DND-41 (cell line): ENCODE data around the gene MAPKAPK3.

ENCODE experiments used
- ATAC-seq: fragments of 200-7000 bp; cut with Tn5 transposase; 3 replicates; pipeline ENCODE4 v1.9.1; 2021; ENCODE audit warnings: low read depth; ENCODE audit not compliant: insufficient read depth
- DNase-seq: peaks from one replicate; pipeline ENCODE4 v3.0.0-alpha.2; 2020
- H2AFZ ChIP-seq: 2 replicates; pipeline ENCODE4 v1.6.0; 2012; ENCODE audit warnings: low read depth, low read length
- H3K27ac ChIP-seq: 2 replicates; pipeline ENCODE4 v1.5.1; 2012; ENCODE audit warnings: low read length, inconsistent platforms
- H3K27me3 ChIP-seq: fragments of 200-600 bp; sonication (generic); 2 replicates; pipeline ENCODE4 v1.6.0; 2012; ENCODE audit warnings: low read length, mild to moderate bottlenecking, inconsistent platforms; ENCODE audit not compliant: insufficient read depth, poor library complexity
- H3K36me3 ChIP-seq: 2 replicates; pipeline ENCODE4 v1.5.1; 2012; ENCODE audit warnings: low read length, inconsistent platforms; ENCODE audit not compliant: insufficient read depth
- H3K4me1 ChIP-seq: 2 replicates; pipeline ENCODE4 v1.5.1; 2012; ENCODE audit warnings: mild to moderate bottlenecking, low read length; ENCODE audit not compliant: insufficient read depth
- H3K4me2 ChIP-seq: 2 replicates; pipeline ENCODE4 v1.6.0; 2012; ENCODE audit warnings: mild to moderate bottlenecking, moderate library complexity, low read length, inconsistent platforms; ENCODE audit not compliant: insufficient read depth
- H3K4me3 ChIP-seq, 2 experiments: fragments of 200-600 bp in 1 of 2; shearing (Covaris generic) in 1 of 2; 2 replicates each; pipeline ENCODE4 v1.5.1; 2012 to 2016; ENCODE audit warnings: inconsistent platforms in 2 of 2, low read length in 2 of 2, mild to moderate bottlenecking in 2 of 2, low read depth in 1 of 2, moderate library complexity in 1 of 2
- H3K79me2 ChIP-seq: 2 replicates; pipeline ENCODE4 v1.6.0; 2012; ENCODE audit warnings: low read length, inconsistent platforms; ENCODE audit not compliant: insufficient read depth
- H3K9ac ChIP-seq: 2 replicates; pipeline ENCODE4 v1.6.0; 2012; ENCODE audit warnings: low read depth, mild to moderate bottlenecking, inconsistent platforms, low read length, moderate library complexity
- H3K9me3 ChIP-seq: 2 replicates; pipeline ENCODE4 v1.5.1; 2012; ENCODE audit warnings: low read length, moderate library complexity, mild to moderate bottlenecking, inconsistent platforms; ENCODE audit not compliant: insufficient read depth, severe bottlenecking
- H4K20me1 ChIP-seq: 2 replicates; pipeline ENCODE4 v1.6.0; 2012; ENCODE audit warnings: low read length; ENCODE audit not compliant: insufficient read depth
- CTCF ChIP-seq: IDR thresholded peaks from 2 replicates; pipeline ENCODE4 v1.5.1; 2012; ENCODE audit warnings: borderline replicate concordance, low read length, moderate library complexity, mild to moderate bottlenecking; ENCODE audit not compliant: poor library complexity, severe bottlenecking; ENCODE audit errors: extremely low read depth
- EZH2 ChIP-seq: IDR thresholded peaks from 3 replicates; pipeline ENCODE4 v1.6.1; 2012; ENCODE audit warnings: borderline replicate concordance, low read depth, mild to moderate bottlenecking, moderate library complexity, low read length, inconsistent platforms; ENCODE audit not compliant: severe bottlenecking

MAPKAPK3 gene

GRCh38 chr3:50626401-50626800 lies 9.4 kb downstream of the MAPKAPK3 start:
- Histone ChIP-seq H3K9me3 (no peaks in the 10 kb centered on the region), H3K9ac (peak overlapping the region; percentile 56), H3K36me3 (peaks cover 93% of the 10 kb centered on the region), H3K27me3 (no peaks in the 10 kb centered on the region), H3K27ac (peak overlapping the region; percentile 98), H3K79me2 (peaks cover 100% of the 10 kb centered on the region), H3K4me2 (peak overlapping the region; percentile 56), H2AFZ (no peak overlapping the region), H3K4me3 (peak overlapping the region in 1 of 2 experiments; percentile 9; a peak in 1 of 4 replicates), H4K20me1 (peaks cover 62% of the 10 kb centered on the region), H3K4me1 (peaks cover 100% of the 10 kb centered on the region)
- TF ChIP-seq EZH2, result no peak
- peak; percentile 50 for TF ChIP-seq CTCF
- ATAC-seq, result peak; percentile 64
- DNase-seq, result peak; percentile 86

GRCh38 chr3:50627407-50628051 lies 10.6 kb downstream of the MAPKAPK3 start:
- H3K27me3 ChIP-seq, result no peaks in the 10 kb centered on the region
- no peaks in the 10 kb centered on the region for H3K9me3 ChIP-seq
- H3K4me3 ChIP-seq, result no peak overlapping the region
- peak overlapping the region; percentile 56; the same call in 1 of the 2 replicates for H3K4me2 ChIP-seq
- ATAC-seq (no peak), DNase-seq (peak; percentile 43)
- H2AFZ ChIP-seq, result no peak overlapping the region
- H3K36me3 ChIP-seq, result peaks cover 93% of the 10 kb centered on the region
- peak overlapping the region; percentile 98 for H3K27ac ChIP-seq
- peaks cover 73% of the 10 kb centered on the region for H4K20me1 ChIP-seq
- no peak for TF ChIP-seq EZH2
- TF ChIP-seq CTCF, result peak; percentile 54
- peaks cover 100% of the 10 kb centered on the region for H3K79me2 ChIP-seq
- peaks cover 95% of the 10 kb centered on the region for H3K4me1 ChIP-seq
- H3K9ac ChIP-seq, result peak overlapping the region; percentile 56; the same call in 1 of the 2 replicates

DNA sequence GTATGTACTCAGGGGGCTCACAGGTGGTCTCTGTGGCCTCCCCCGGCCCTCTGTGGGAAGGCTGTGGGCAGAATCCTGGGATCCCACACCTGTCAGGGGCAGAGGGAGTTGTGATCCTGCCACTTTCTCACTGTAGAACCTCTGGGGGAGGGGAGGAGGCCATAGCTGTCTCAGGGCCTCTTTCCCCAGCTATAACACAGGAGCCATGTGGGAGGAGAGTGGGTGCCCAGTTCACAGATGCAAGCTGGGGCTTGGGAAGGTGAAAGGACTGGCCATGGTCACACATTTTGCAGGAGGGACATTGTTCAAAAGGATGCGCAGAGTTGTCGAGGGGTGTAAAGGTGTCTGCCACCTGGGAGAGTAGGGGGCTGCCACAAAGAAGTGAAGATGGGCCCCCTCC lies 11.7 kb downstream of the MAPKAPK3 start:
- DNase-seq (peak; percentile 31), ATAC-seq (no peak)
- no peaks in the 10 kb centered on the region for H3K27me3 ChIP-seq
- H3K4me1 ChIP-seq, result peaks cover 91% of the 10 kb centered on the region
- no peaks in the 10 kb centered on the region for H3K9me3 ChIP-seq
- no peak overlapping the region for H3K9ac ChIP-seq
- H2AFZ ChIP-seq, result no peak overlapping the region
- H3K27ac ChIP-seq, result peak overlapping the region; percentile 98
- TF ChIP-seq CTCF (no peak), EZH2 (no peak)
- peaks cover 83% of the 10 kb centered on the region for H4K20me1 ChIP-seq
- H3K4me3 ChIP-seq, result no peak overlapping the region
- peak overlapping the region; percentile 28; the same call in 1 of the 2 replicates for H3K4me2 ChIP-seq
- H3K79me2 ChIP-seq, result peaks cover 100% of the 10 kb centered on the region
- H3K36me3 ChIP-seq, result peaks cover 92% of the 10 kb centered on the region
